Non-pigmented ciliary epithelial cell (primary cell): ENCODE results near the gene PIP5K1A.

Source experiments
- DNase-seq: peaks from one replicate; pipeline ENCODE4 v3.0.0-alpha.2; 2010; ENCODE audit warnings: low read depth

Gene PIP5K1A

GRCh38 chr1:151289080-151289935 lies 91.0 kb downstream of the PIP5K1A start:
- DNase-seq: no peak

GRCh38 chr1:151289991-151290708 lies 91.8 kb downstream of the PIP5K1A start:
- no peak for DNase-seq

GRCh38 chr1:151290709-151291303 lies 92.5 kb downstream of the PIP5K1A start:
- no peak for DNase-seq

- no peak for DNase-seq
Observed at GRCh38 chr1:151292207-151293030, 94.1 kb downstream of the PIP5K1A start.

- no peak for DNase-seq
Observed at GRCh38 chr1:151293093-151293492, 94.7 kb downstream of the PIP5K1A start.

GRCh38 chr1:151294742-151295462 lies 96.5 kb downstream of the PIP5K1A start:
- no peak for DNase-seq
